ENCODE measurements around the gene WBP2NL.
"Not testable (repeated sequence)": the region's sequence is repeated elsewhere in the genome, so short reads cannot be mapped to it uniquely, and the experiment has no call there.

WBP2NL gene

GRCh38 chr22:41998361-41999261, at the start of gene WBP2NL:
Gene WBP2NL, plus strand, starts transcription at chr22:41998788. Its CDS starts 31 bp downstream, at chr22:41998819.
- in situ Hi-C loops (cut with MboI; ENCODE audit: low sequenced_read_pairs): no loop called here

- in situ Hi-C loops (cut with MboI; ENCODE audit: low sequenced_read_pairs): not testable (repeated sequence)
Observed at GRCh38 chr22:41948928-41949296, 49.7 kb upstream of the WBP2NL start.

GRCh38 chr22:41949297-41949965, 49.2 kb upstream of the WBP2NL start:
- in situ Hi-C loops (cut with MboI; ENCODE audit: low sequenced_read_pairs): no loop called here

GRCh38 chr22:41951898-41952474, 46.6 kb upstream of the WBP2NL start, which contains the start of gene SMIM45:
Gene SMIM45, plus strand, starts transcription at chr22:41952150.
- in situ Hi-C loops (cut with MboI; ENCODE audit: low sequenced_read_pairs): no loop called here

GRCh38 chr22:41952713-41953112, 45.9 kb upstream of the WBP2NL start:
- in situ Hi-C loops (cut with MboI; ENCODE audit: low sequenced_read_pairs): no loop called here

GRCh38 chr22:41957941-41958556, 40.5 kb upstream of the WBP2NL start:
- in situ Hi-C loops (cut with MboI; ENCODE audit: low sequenced_read_pairs): no loop called here

GRCh38 chr22:41963453-41964111, 35.0 kb upstream of the WBP2NL start:
- in situ Hi-C loops (cut with MboI; ENCODE audit: low sequenced_read_pairs): no loop called here

GRCh38 chr22:41964112-41964491, 34.5 kb upstream of the WBP2NL start:
- in situ Hi-C loops (cut with MboI; ENCODE audit: low sequenced_read_pairs): no loop called here

GRCh38 chr22:41966225-41966606, 32.4 kb upstream of the WBP2NL start:
- in situ Hi-C loops (cut with MboI; ENCODE audit: low sequenced_read_pairs): no loop called here

- in situ Hi-C loops (cut with MboI; ENCODE audit: low sequenced_read_pairs): no loop called here
Observed at GRCh38 chr22:41966607-41967240, 31.9 kb upstream of the WBP2NL start.

GRCh38 chr22:41968601-41969000, 30.0 kb upstream of the WBP2NL start:
- in situ Hi-C loops (cut with MboI; ENCODE audit: low sequenced_read_pairs): no loop called here

- in situ Hi-C loops (cut with MboI; ENCODE audit: low sequenced_read_pairs): no loop called here
Observed at GRCh38 chr22:41969110-41969646, 29.4 kb upstream of the WBP2NL start, which contains the start of gene SEPTIN3. Gene SEPTIN3, plus strand, starts transcription at chr22:41969443. Its CDS starts 2,050 bp downstream, at chr22:41971493.

- in situ Hi-C loops (cut with MboI; ENCODE audit: low sequenced_read_pairs): no loop called here
Observed at GRCh38 chr22:41970601-41971000, 28.0 kb upstream of the WBP2NL start.

- in situ Hi-C loops (cut with MboI; ENCODE audit: low sequenced_read_pairs): no loop called here
Observed at GRCh38 chr22:41971431-41971830, 27.2 kb upstream of the WBP2NL start.

- in situ Hi-C loops (cut with MboI; ENCODE audit: low sequenced_read_pairs): no loop called here
Observed at GRCh38 chr22:41974691-41975290, 23.8 kb upstream of the WBP2NL start.

- in situ Hi-C loops (cut with MboI; ENCODE audit: low sequenced_read_pairs): no loop called here
Observed at GRCh38 chr22:41975299-41976069, 23.1 kb upstream of the WBP2NL start.

GRCh38 chr22:41976070-41976901, 22.3 kb upstream of the WBP2NL start:
- in situ Hi-C loops (cut with MboI; ENCODE audit: low sequenced_read_pairs): no loop called here

Data from hTERT RPE-1 (cell line).